Measurements from ENCODE around the gene LCK. TPM values are rescaled to one million over a fixed set of nuclear protein-coding genes. Genes with fewer than 3 reads are reported as not detected.

LCK gene
- total and polyA plus RNA-seq, 10 of the 15 experiments (the other 5 are each of a cell fraction or from before 2014, with no cell fraction given): 31.5 to 173 (median 119) TPM

- no peak for TF ChIP-seq E4F1 (IDR thresholded peaks at IDR 0.05; ENCODE audit: borderline replicate concordance, partially characterized antibody)
- TF ChIP-seq ZNF592 (IDR thresholded peaks at IDR 0.05): no peak
- TF ChIP-seq YY1 (IDR thresholded peaks at IDR 0.05; ENCODE audit: low read depth, low read length): peak; percentile 86
- peak; percentile 67; the same call in 1 of the 2 replicates for TF ChIP-seq DPF2 (IDR thresholded peaks at IDR 0.05)
- no peak for TF ChIP-seq IRF4 (IDR thresholded peaks at IDR 0.05; ENCODE audit: low read depth, low read length)
Measured at GRCh38 chr1:32205401-32206370, 45.4 kb upstream of the LCK start, which contains the start of gene IQCC (continued).
